Right renal pelvis (tissue), 4 donors: Measurements from ENCODE around the gene GAGE13. TPM values are rescaled to one million over a fixed set of nuclear protein-coding genes. Genes with fewer than 3 reads are reported as not detected.
A peak's percentile ranks its signal among the peaks of the same experiment; 100 is the strongest.
"Not testable (repeated sequence)": the region's sequence is repeated elsewhere in the genome, so short reads cannot be mapped to it uniquely, and the experiment has no call there.

Experiments
- DNase-seq, 4 donors: peaks; one replicate each; pipeline ENCODE4 v3.0.0-alpha.2; 2013; ENCODE audit warnings: low read depth in 4 of 4, low spot score in 3 of 4, missing footprints in 1 of 4
- polyA plus RNA-seq, 4 donors: library from polyadenylated mRNA; unstranded; fragments of 120-200 nt; gene quantifications; one replicate each; pipeline ENCODE4 v1.2.1, GENCODE V29; 2013; ENCODE audit not compliant: insufficient read length in 4 of 4

The GAGE13 gene, protein sequence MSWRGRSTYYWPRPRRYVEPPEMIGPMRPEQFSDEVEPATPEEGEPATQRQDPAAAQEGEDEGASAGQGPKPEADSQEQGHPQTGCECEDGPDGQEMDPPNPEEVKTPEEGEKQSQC
- polyA plus RNA-seq, result not detected

DNA sequence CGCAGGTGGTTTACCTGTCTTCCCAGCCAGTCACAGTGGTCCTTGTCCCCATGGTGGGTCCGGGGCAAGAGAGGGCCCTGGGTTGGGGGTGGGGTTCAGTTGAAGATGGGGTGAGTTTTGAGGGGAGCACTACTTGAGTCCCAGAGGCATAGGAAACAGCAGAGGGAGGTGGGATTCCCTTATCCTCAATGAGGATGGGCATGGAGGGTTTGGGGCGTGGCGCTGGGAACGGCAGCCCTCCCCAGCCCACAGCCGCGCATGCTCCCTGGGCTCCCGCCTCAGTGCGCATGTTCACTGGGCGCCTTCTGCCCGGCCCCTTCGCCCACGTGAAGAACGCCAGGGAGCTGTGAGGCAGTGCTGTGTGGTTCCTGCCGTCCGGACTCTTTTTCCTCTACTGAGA is at the start of gene GAGE13:
Gene GAGE13 (plus strand): TSS at position 301 of the 400 bp plus-strand sequence. CDS start 1,156 bp downstream, outside the sequence.
- DNase-seq, result not testable (repeated sequence)

GRCh38 chrX:49282647-49283011 is 48.8 kb upstream of the GAGE13 start:
- DNase-seq, result no peak

DNA sequence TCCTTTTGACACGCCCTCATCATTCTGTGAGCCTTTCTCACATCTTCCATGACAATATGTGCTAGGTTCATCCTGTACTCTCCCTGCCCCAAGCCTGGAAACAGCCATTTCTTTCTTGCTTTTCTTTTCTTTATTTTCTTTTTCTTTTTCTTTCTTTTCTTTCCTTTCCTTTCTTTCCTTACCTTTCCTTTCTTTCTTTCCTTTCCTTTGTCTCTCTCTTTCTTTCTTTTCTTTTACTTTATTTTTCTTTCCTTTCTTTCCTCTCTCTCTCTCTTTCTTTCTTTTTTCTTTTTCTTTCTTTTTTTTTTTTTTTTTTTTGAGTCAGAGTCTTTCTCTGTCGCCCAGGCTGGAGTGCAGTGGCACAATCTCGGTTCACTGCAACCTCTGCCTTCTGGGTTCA is 47.2 kb upstream of the GAGE13 start:
- DNase-seq, result no peak

- DNase-seq, result no peak
Observed at GRCh38 chrX:49286136-49286535, 45.2 kb upstream of the GAGE13 start.

DNA sequence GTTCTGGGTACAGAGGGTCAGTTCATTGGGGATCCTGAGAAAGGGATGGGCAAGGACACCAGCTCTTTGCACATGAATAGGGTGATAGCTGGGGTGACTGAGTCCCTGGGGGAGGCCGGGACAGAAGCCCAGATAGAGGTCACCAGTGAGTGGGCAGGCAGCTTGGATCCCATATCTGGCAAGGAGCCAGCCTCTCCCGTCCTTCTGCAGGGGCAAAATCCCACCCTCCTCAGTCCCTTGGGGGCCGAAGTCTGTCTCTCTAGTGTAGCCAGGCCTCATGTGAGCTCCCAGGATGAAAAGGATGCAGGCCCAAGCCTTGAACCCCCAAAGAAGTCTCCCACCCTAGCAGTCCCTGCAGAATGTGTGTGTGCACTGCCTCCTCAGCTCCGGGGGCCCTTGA is 44.8 kb upstream of the GAGE13 start:
- DNase-seq, result no peak

DNA sequence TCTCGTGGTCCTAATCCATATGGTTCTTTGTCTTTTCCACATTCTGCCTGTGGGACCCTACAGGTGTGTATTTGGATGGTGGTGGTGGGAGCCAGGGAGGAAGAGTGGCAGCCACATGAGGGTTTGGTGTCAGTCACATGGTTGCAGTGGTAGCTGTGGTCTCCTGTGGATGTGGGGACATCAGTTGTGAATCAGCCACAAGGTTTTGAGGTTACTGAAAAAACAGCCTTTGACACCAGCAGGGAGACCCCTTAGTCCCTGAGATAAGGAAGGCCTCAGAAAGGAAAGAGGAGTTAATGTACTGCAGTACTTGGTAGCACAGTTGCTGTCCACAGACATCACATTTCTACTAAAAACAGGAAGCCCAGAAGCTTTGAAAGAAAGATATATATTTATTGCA is 43.7 kb upstream of the GAGE13 start:
- no peak for DNase-seq

- DNase-seq, result no peak
Observed at GRCh38 chrX:49290215-49290614, 41.2 kb upstream of the GAGE13 start.

GRCh38 chrX:49291615-49292337 is 39.6 kb upstream of the GAGE13 start:
- no peak for DNase-seq

- DNase-seq, result no peak
Observed at GRCh38 chrX:49292400-49293362, 38.7 kb upstream of the GAGE13 start.

GRCh38 chrX:49299293-49299692 is 32.1 kb upstream of the GAGE13 start:
- DNase-seq, result not testable (repeated sequence)

DNA sequence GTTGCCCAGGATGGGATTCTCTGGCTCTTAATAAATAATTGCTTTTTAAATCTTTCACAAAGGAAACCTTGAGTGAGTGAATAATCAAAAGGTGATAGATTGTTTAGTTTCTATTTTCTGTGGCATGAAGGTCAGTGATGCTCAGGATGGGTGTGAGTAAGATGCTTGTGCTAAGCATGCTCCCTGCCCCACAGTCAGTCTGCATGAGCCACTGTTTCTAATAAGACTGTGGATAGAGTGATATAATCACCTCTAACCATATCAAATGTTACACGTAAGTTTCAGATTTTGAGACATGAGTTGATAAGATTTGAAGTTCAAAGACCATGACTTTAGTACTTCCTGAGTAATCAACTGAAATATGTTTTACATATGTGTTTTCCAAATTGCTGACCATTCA is 30.7 kb upstream of the GAGE13 start:
- DNase-seq, result no peak

DNA sequence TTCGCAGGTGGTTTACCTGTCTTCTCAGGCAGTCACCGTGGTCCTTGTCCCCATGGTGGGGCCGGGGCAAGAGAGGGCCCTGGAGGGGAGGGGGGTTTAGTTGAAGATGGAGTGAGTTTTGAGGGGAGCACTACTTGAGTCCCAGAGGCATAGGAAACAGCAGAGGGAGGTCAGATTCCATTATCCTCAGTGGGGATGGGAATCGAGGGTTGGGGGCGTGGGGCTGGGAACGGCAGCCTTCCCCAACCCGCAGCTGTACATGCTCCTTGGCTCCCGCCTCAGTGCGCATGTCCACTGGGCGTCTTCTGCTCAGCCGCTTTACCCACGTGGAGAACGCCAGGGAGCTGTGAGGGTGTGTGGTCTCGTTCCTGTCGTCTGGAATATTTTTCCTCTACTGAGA is 28.0 kb upstream of the GAGE13 start, which contains the start of gene GAGE10:
Gene GAGE10 (plus strand): TSS at position 301 of the 400 bp plus-strand sequence. CDS start 1,214 bp downstream, outside the sequence.
- DNase-seq, result no peak

DNA sequence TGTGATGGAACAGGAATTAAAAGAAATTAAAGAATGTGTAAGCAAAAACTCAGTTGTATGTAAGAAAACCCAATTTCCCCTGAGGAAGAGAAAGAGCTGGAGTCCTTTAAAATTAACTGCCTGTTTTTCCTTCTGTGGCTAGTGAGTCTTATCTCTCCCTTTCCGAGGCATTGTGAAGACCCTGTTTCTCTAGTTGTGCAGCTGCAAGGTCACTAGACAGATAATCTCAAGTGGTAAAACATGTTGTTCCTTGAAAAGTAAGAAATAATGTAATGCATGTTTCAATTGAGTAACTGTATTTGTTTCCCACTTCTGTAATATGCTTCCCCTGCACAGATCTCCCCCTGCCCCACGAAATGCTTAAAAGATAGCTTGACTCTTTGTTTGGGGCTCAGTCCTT is 23.6 kb upstream of the GAGE13 start:
- not testable (repeated sequence) for DNase-seq

DNA sequence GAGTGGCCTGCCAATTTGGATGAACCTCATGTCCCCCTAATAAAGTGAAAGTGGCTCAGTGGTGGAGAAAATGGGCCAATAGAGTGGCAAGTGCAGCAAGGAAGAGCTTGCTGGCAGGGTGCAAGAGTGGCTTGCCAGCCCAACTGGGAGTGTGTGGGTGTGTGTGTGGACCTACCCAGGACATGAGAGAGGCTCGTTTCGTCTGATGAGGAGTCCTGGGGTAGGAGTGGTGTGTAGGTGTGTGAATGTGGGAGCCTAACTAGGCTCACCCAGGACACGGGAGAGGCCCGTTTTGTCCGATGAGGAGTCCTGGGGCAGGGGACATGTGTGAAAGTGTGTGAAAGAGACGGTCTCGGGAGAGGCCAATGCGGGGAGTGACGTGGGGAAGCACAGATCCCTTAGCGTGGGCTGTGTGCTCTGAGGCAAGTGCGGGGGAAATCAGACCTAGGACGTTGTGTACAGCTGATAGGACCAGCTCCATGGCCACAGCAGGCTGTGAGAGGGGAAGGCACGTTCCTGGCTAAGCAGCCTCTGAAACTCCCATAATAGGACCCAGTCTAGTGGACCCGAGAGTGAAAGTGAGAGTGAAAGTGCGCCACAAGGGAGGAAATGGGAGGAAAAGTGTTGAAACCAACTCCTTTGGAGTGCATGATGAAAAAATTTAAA is 22.6 kb upstream of the GAGE13 start:
- no peak for DNase-seq

GRCh38 chrX:49309401-49309981 is 21.9 kb upstream of the GAGE13 start:
- DNase-seq, result peak in 3 of 4 donors; percentile 16 to 24 (median 23)

DNA sequence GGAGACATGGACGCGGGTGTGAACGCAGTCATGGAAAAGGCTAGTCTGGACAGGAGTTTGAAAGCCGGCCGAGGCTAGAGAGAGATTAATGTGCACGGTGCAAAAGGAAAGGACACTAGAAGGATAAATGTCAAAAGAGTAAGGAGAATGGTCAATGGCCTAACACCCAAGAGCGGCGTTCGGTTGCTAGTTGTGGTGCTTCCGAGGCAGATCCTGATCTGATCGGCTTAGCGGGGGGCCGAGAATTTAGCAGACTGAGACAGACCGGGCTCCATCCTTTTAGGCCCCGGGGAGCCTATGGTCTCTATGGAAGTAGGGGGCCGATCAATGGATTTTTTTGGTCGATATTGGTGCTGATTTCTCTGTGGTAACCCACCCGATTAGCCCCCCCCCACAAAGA is 21.0 kb upstream of the GAGE13 start:
- no peak for DNase-seq

GRCh38 chrX:49312176-49312575 is 19.2 kb upstream of the GAGE13 start:
- DNase-seq, result no peak

GRCh38 chrX:49316085-49316484 is 15.3 kb upstream of the GAGE13 start:
- no peak for DNase-seq

DNA sequence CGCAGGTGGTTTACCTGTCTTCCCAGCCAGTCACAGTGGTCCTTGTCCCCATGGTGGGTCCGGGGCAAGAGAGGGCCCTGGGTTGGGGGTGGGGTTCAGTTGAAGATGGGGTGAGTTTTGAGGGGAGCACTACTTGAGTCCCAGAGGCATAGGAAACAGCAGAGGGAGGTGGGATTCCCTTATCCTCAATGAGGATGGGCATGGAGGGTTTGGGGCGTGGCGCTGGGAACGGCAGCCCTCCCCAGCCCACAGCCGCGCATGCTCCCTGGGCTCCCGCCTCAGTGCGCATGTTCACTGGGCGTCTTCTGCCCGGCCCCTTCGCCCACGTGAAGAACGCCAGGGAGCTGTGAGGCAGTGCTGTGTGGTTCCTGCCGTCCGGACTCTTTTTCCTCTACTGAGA is 9.6 kb upstream of the GAGE13 start, which contains the start of gene GAGE12J:
Gene GAGE12J (plus strand): TSS at position 301 of the 400 bp plus-strand sequence. CDS start 1,157 bp downstream, outside the sequence.
- DNase-seq, result not testable (repeated sequence)

- not testable (repeated sequence) for DNase-seq
Observed at GRCh38 chrX:49322266-49322665, 9.1 kb upstream of the GAGE13 start.
